Measurements from ENCODE around the gene COMTD1.

The COMTD1 gene

DNA sequence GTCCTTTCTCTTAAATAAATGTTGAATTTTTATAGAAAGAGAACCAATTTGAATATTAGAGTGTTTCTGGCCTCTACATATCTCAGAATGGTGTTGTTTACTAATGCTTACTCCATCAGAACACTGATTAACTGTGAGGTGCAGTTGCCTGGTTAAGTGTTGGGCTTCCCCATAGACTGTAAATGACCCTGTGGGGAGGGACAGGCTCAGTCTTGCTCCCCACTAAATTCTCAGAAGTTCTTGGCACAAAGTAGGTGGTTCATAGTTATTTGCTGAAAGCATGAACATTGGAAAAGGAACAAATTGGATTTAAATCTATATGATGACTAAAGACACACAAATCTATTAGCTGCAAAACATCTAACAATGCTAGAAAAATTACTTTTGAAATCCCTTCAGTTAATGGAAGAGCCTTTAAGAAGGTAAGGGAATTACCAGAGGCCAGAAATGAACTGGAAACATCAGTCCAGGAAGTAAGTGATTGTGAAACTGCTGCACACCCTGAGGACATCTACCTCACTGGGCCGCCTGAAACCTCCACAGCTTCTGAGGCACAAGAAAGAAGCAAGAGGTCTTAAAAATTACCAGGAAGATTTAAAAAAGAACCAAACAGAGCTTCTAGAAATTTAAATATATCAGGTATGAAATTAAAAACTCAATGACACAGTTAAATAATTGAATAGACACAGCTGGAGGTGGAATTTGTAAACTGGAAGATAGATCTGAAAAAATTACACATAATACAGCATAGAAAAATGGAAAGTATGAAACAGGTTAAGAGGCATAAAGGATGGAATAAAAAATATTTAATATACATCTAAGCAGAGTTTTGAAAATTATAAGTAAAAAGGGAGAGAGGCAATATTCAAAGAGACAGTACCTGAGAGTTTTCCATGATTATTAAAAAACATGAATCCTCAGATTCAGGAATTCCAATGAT lies 17.8 kb upstream of the COMTD1 start:
- H3K36me3 ChIP-seq, result no peaks in the 10 kb centered on the region
- H3K27me3 ChIP-seq, result no peaks in the 10 kb centered on the region
- H3K4me3 ChIP-seq, result no peak overlapping the region
- no peak overlapping the region for H3K27ac ChIP-seq
- H3K4me1 ChIP-seq, result no peaks in the 10 kb centered on the region
- no peak for DNase-seq
- peaks cover 7 to 14% (median 7%) of the 10 kb centered on the region in 3 donors for H3K9me3 ChIP-seq
- intact Hi-C loops (cut with DNase I; ENCODE audit: low total_unique reads), result no loop called here
- TF ChIP-seq, protein P1, sequence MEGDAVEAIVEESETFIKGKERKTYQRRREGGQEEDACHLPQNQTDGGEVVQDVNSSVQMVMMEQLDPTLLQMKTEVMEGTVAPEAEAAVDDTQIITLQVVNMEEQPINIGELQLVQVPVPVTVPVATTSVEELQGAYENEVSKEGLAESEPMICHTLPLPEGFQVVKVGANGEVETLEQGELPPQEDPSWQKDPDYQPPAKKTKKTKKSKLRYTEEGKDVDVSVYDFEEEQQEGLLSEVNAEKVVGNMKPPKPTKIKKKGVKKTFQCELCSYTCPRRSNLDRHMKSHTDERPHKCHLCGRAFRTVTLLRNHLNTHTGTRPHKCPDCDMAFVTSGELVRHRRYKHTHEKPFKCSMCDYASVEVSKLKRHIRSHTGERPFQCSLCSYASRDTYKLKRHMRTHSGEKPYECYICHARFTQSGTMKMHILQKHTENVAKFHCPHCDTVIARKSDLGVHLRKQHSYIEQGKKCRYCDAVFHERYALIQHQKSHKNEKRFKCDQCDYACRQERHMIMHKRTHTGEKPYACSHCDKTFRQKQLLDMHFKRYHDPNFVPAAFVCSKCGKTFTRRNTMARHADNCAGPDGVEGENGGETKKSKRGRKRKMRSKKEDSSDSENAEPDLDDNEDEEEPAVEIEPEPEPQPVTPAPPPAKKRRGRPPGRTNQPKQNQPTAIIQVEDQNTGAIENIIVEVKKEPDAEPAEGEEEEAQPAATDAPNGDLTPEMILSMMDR (IDR thresholded peaks at IDR 0.05), result no peak

DNA sequence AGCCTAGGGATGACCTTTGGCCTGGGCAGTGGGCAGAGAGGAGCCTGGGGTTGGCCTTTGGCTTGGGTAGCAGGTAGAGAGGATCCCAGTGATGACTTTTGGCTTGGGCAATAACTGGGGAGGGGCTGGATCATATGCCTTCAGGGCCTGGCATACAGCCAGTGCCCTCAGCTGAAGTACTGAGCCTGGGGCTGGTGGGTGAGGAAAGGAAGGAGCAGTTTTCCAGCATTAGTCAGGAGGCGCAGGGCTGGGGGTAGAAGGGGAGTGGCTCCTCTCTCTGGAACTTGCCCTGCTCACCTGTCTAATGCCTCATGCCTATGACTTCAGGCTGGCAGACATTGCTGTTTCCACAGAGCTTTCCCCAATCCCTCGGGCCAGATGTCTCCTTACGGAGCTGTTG lies 15.2 kb upstream of the COMTD1 start:
- TF ChIP-seq, protein P1 (IDR thresholded peaks at IDR 0.05), result no peak
- no peak for DNase-seq
- Histone ChIP-seq H3K27me3 (no peaks in the 10 kb centered on the region), H3K4me3 (no peak overlapping the region), H3K9me3 (peaks cover 7 to 14% (median 7%) of the 10 kb centered on the region in 3 donors), H3K4me1 (no peaks in the 10 kb centered on the region), H3K27ac (no peak overlapping the region), H3K36me3 (no peaks in the 10 kb centered on the region)
- intact Hi-C loops (cut with DNase I; ENCODE audit: low total_unique reads), result no loop called here

DNA sequence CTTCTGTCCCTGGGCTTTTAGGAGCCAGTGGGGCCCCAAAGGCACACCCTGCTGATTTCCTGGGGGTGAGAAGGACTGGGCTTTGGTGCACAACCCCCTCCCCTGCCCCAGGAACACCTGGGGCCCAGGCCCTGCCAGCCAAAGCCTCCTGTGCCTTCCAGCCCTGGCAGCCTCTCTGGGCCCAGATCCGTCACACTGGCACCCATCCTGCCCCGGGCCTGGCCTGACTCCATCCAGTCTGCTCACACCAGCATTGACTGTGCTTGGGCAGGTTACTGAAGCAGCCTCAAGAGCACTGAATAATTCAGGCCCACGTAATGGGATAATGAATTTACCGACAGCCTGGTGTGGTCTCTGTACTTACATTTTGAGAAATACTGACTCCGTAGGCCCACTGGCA lies 12.0 kb upstream of the COMTD1 start:
- TF ChIP-seq, protein P1 (IDR thresholded peaks at IDR 0.05), result no peak
- H3K36me3 ChIP-seq, result no peaks in the 10 kb centered on the region
- peak in 1 of 2 donors; percentile 45 for DNase-seq
- H3K4me1 ChIP-seq, result no peaks in the 10 kb centered on the region
- intact Hi-C loops (cut with DNase I; ENCODE audit: low total_unique reads), result no loop called here
- peaks cover 0 to 5% (median 0%) of the 10 kb centered on the region in 3 donors for H3K9me3 ChIP-seq
- H3K4me3 ChIP-seq, result no peak overlapping the region
- H3K27me3 ChIP-seq, result peaks cover 0 to 4% of the 10 kb centered on the region in 2 donors
- no peak overlapping the region for H3K27ac ChIP-seq

DNA sequence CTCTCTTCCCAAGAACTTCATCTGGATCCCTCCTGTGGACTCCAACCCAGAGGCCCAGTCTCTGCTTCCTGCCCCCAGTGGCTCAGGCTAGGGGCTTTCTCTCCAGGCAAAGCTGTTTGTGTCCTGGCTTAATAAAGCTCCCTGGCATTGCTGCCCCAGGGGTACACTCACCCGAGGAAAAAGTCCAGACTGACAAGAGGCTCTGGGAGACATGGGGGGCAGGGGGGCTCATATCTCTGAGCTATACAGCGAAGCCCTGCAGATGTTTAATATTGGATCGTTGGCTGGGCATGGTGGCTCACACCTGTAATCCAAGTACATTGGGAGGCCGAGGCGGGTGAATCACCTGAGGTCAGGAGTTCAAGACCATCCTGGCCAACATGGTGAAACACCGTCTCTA lies 10.7 kb upstream of the COMTD1 start:
- H3K9me3 ChIP-seq, result no peaks in the 10 kb centered on the region
- H3K4me3 ChIP-seq, result no peak overlapping the region
- no peak overlapping the region for H3K27ac ChIP-seq
- no peaks in the 10 kb centered on the region for H3K36me3 ChIP-seq
- peaks cover 0 to 4% of the 10 kb centered on the region in 2 donors for H3K27me3 ChIP-seq
- no peaks in the 10 kb centered on the region for H3K4me1 ChIP-seq
- TF ChIP-seq, protein P1 (IDR thresholded peaks at IDR 0.05), result no peak
- intact Hi-C loops (cut with DNase I; ENCODE audit: low total_unique reads), result no loop called here
- no peak for DNase-seq

DNA sequence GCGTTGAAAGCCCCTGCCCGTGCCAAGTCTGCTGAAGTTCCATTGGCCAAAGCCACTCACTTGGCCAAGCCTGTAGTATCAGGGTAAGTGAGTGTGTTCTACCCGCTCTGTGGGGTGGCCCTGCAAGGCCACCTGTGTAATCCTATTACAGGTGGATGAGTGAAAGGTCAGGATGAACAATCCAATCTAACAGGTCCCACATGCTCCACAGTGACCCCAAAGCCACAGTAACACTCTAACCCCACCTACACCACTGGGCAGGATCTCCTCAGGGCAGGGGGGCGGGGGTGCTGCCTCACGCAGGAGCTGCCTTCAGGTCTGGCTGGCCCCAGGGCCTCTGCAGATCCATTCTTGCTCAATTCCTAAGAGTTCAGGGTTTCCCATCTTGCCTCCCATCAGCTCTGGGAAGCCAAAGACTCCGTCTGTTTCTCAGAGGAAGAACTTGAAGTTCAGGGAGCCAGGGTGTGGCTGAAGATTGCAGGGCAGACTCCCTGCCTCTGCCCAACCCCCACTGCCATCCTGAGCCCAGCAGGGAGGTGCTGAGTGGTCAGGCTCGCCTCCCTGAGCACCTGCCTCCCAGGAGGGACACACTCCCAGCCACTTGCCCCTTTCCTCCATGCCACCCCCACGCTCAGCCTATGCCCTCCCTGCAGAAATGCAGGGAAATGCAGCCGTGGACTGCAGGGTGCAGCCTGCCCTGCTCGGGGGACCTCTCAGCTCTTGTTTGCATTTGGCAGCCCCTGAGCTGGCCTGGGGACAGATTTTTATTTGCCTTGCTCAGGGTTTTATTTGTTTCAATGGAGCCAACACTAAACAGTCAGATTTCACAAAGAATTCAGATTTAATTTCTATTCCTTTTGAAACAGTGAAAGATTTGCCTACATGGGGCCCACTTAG lies 9.8 kb upstream of the COMTD1 start:
- intact Hi-C loops (cut with DNase I; ENCODE audit: low total_unique reads), result no loop called here
- Histone ChIP-seq H3K27me3 (peaks cover 0 to 4% of the 10 kb centered on the region in 2 donors), H3K36me3 (no peaks in the 10 kb centered on the region), H3K27ac (no peak overlapping the region), H3K9me3 (no peaks in the 10 kb centered on the region), H3K4me1 (no peaks in the 10 kb centered on the region), H3K4me3 (no peak overlapping the region)
- TF ChIP-seq, protein P1 (IDR thresholded peaks at IDR 0.05), result no peak
- DNase-seq, result no peak

All from tibial artery (tissue), 4 donors.